ENCODE results near the gene AP4B1. TPM values are rescaled to one million over a fixed set of nuclear protein-coding genes. Genes with fewer than 3 reads are reported as not detected.

Gene AP4B1
- total and polyA plus RNA-seq, 2 donors from 2014 or later, result 8.7 to 21.7 TPM

DNA sequence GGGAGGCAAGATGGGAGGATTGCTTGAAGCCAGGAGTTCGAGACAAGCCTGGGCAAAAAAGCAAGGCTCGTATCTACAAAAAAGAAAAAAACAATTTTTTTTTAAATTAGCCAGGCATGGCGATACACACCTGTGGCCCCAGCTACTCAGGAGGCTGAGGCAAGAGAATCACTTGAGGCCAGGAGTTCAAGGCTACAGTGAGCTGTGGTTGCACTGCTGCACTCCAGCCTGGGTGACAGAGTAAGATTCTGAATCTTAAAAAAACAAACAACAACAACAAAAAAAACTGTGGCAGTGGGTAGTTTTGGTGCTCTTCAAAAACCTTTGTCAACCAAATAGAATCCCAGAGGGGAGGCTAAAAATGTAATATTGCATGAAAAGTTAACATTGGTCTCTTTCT, 33.8 kb downstream of the AP4B1 start:
- Histone ChIP-seq H3K4me3 (ENCODE audit: low read length in 3 of 3) (no peak overlapping the region), H3K4me1 (ENCODE audit: control insufficient read depth in 2 of 3, insufficient read depth in 2 of 3, low read depth in 1 of 3, low read length in 3 of 3) (no peaks in the 10 kb centered on the region), H3K36me3 (ENCODE audit: control insufficient read depth in 2 of 3, insufficient read depth in 3 of 3, low read length in 3 of 3) (no peaks in the 10 kb centered on the region), H3K9me3 (ENCODE audit: control insufficient read depth in 2 of 3, insufficient read depth in 1 of 3, low read length in 3 of 3) (no peaks in the 10 kb centered on the region), H3K27ac (ENCODE audit: low read depth in 2 of 2, low read length in 2 of 2) (no peak overlapping the region), H3K27me3 (ENCODE audit: control insufficient read depth, insufficient read depth, low read length) (no peaks in the 10 kb centered on the region), H3K9ac (ENCODE audit: low read length in 3 of 3) (no peak overlapping the region)
- intact Hi-C loops (cut with DNase I), result no loop called here
- TF ChIP-seq, protein P1, sequence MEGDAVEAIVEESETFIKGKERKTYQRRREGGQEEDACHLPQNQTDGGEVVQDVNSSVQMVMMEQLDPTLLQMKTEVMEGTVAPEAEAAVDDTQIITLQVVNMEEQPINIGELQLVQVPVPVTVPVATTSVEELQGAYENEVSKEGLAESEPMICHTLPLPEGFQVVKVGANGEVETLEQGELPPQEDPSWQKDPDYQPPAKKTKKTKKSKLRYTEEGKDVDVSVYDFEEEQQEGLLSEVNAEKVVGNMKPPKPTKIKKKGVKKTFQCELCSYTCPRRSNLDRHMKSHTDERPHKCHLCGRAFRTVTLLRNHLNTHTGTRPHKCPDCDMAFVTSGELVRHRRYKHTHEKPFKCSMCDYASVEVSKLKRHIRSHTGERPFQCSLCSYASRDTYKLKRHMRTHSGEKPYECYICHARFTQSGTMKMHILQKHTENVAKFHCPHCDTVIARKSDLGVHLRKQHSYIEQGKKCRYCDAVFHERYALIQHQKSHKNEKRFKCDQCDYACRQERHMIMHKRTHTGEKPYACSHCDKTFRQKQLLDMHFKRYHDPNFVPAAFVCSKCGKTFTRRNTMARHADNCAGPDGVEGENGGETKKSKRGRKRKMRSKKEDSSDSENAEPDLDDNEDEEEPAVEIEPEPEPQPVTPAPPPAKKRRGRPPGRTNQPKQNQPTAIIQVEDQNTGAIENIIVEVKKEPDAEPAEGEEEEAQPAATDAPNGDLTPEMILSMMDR (IDR thresholded peaks at IDR 0.05; ENCODE audit: borderline replicate concordance, extremely low read depth, insufficient read depth), result no peak
- FAIRE-seq, result no peak
- DNase-seq, result no peak

DNA sequence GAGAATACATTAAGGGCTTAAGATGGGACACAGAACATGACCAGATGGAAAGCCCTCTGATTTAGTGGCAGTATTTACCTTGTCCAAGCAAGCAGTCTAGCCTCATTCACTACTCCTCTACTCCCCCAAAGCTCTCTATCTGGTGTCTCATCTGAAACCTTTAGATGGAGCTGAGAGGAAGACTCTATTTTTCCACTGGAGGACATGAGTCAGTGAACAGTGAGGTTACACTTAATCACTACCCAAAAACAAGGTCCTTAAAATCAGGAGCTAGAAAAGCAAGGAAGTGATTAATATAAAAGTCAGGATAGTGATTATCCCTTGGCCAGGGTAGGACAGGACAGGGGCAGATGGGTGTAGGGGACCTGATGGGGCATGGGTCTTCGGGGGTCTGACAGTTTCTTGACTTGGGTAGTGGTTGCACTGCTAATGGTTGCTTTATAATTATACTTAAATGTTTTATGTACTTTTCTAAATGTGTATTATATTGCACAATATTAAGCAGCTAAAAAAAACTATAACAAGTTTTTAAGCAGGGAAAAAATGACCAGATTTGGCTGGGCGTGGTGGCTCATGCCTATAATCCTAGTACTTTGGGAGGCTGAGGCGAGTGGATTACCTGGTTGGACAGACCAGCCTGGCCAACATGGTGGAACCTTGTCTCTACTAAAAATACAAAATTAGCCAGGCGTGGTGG, 36.1 kb downstream of the AP4B1 start:
- H3K4me3 ChIP-seq (ENCODE audit: low read length in 3 of 3), result no peak overlapping the region
- DNase-seq (no peak), FAIRE-seq (no peak)
- no peak overlapping the region for H3K9ac ChIP-seq (ENCODE audit: low read length in 3 of 3)
- no peak overlapping the region for H3K27ac ChIP-seq (ENCODE audit: low read depth in 2 of 2, low read length in 2 of 2)
- TF ChIP-seq, protein P1 (IDR thresholded peaks at IDR 0.05; ENCODE audit: borderline replicate concordance, extremely low read depth, insufficient read depth), result no peak
- no peaks in the 10 kb centered on the region for H3K27me3 ChIP-seq (ENCODE audit: control insufficient read depth, insufficient read depth, low read length)
- no peaks in the 10 kb centered on the region for H3K4me1 ChIP-seq (ENCODE audit: control insufficient read depth in 2 of 3, insufficient read depth in 2 of 3, low read depth in 1 of 3, low read length in 3 of 3)
- intact Hi-C loops (cut with DNase I), result no loop called here
- no peaks in the 10 kb centered on the region for H3K36me3 ChIP-seq (ENCODE audit: control insufficient read depth in 2 of 3, insufficient read depth in 3 of 3, low read length in 3 of 3)
- H3K9me3 ChIP-seq (ENCODE audit: control insufficient read depth in 2 of 3, insufficient read depth in 1 of 3, low read length in 3 of 3), result no peaks in the 10 kb centered on the region

DNA sequence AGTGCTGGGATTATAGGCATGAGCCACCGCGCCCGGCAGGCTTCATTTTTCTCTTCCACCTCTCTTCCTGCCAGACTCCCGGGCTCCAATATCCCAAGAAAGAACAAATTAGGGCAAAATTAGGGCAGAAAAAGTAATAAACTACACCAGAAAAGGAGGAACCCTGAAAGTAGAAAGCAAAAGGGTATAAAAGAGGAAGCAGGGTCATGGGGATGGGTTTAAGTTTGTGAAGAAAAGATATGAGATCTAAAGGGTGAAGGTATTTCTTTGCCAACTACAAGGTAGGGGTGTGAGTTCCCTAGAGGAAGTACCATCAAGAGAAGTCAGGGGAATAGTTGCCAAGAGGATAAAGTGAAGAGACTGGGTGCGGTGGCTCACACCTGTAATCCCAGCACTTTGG, 43.0 kb downstream of the AP4B1 start:
- Histone ChIP-seq H3K9ac (ENCODE audit: low read length in 3 of 3) (no peak overlapping the region), H3K27ac (ENCODE audit: low read depth in 2 of 2, low read length in 2 of 2) (no peak overlapping the region), H3K27me3 (ENCODE audit: control insufficient read depth, insufficient read depth, low read length) (no peaks in the 10 kb centered on the region), H3K4me3 (ENCODE audit: low read length in 3 of 3) (no peak overlapping the region), H3K4me1 (ENCODE audit: control insufficient read depth in 2 of 3, insufficient read depth in 2 of 3, low read depth in 1 of 3, low read length in 3 of 3) (no peaks in the 10 kb centered on the region), H3K36me3 (ENCODE audit: control insufficient read depth in 2 of 3, insufficient read depth in 3 of 3, low read length in 3 of 3) (no peaks in the 10 kb centered on the region), H3K9me3 (ENCODE audit: control insufficient read depth in 2 of 3, insufficient read depth in 1 of 3, low read length in 3 of 3) (no peaks in the 10 kb centered on the region)
- TF ChIP-seq, protein P1 (IDR thresholded peaks at IDR 0.05; ENCODE audit: borderline replicate concordance, extremely low read depth, insufficient read depth), result no peak
- no peak for DNase-seq
- intact Hi-C loops (cut with DNase I), result no loop called here
- FAIRE-seq, result no peak

DNA sequence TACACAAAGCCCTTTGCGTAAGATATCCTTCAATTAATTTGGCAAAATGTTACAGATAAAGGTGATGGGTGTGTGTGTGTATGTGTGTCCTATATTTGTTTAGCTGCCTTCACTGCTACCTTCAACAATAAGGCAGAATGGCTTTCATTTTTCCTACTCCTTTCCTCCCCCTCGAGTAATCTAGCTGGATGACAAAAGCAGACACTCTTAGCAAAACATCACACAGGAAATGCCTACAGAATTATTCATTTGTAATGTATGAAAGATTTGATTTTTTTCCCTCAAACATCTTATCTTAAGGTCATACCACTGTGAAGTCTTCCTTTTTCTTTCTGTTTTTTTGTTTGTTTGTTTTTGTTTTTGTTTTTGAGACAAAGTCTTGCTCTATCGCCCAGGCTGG, 43.7 kb downstream of the AP4B1 start:
- no peak for FAIRE-seq
- Histone ChIP-seq H3K9me3 (ENCODE audit: control insufficient read depth in 2 of 3, insufficient read depth in 1 of 3, low read length in 3 of 3) (no peaks in the 10 kb centered on the region), H3K4me3 (ENCODE audit: low read length in 3 of 3) (no peak overlapping the region), H3K4me1 (ENCODE audit: control insufficient read depth in 2 of 3, insufficient read depth in 2 of 3, low read depth in 1 of 3, low read length in 3 of 3) (no peaks in the 10 kb centered on the region), H3K27me3 (ENCODE audit: control insufficient read depth, insufficient read depth, low read length) (no peaks in the 10 kb centered on the region), H3K27ac (ENCODE audit: low read depth in 2 of 2, low read length in 2 of 2) (no peak overlapping the region), H3K36me3 (ENCODE audit: control insufficient read depth in 2 of 3, insufficient read depth in 3 of 3, low read length in 3 of 3) (no peaks in the 10 kb centered on the region), H3K9ac (ENCODE audit: low read length in 3 of 3) (no peak overlapping the region)
- TF ChIP-seq, protein P1 (IDR thresholded peaks at IDR 0.05; ENCODE audit: borderline replicate concordance, extremely low read depth, insufficient read depth), result no peak
- no peak for DNase-seq
- intact Hi-C loops (cut with DNase I), result no loop called here

Measured in kidney (tissue), 14 donors.